ENCODE measurements around the gene OST4. TPM values are rescaled to one million over a fixed set of nuclear protein-coding genes. Genes with fewer than 3 reads are reported as not detected.

OST4 gene
- total RNA-seq, 1 donor from 2014 or later, result 84.6 TPM

- no peaks in the 10 kb centered on the region for H3K27me3 ChIP-seq
- peaks cover 31% of the 10 kb centered on the region for H3K36me3 Mint-ChIP-seq
- peaks cover 32% of the 10 kb centered on the region for H3K4me1 Mint-ChIP-seq
- H3K4me3 ChIP-seq, result peak within 1 kb of the TSS; percentile 75
- H3K27me3 Mint-ChIP-seq (ENCODE audit: insufficient read depth, low read depth), result peaks cover 22% of the 10 kb centered on the region
- no peaks in the 10 kb centered on the region for H4K20me1 ChIP-seq (ENCODE audit: low read depth)
- H3K9ac ChIP-seq, result peak within 1 kb of the TSS; percentile 63
- DNase-seq (ENCODE audit: low spot score), result peak; percentile 93
- peak within 1 kb of the TSS; percentile 98 for H3K4me3 Mint-ChIP-seq
- peaks cover 3% of the 10 kb centered on the region for H3K79me2 ChIP-seq (ENCODE audit: low read depth)
- H3K9me3 Mint-ChIP-seq, result peaks cover 19% of the 10 kb centered on the region
- peaks cover 34% of the 10 kb centered on the region for H3F3A ChIP-seq (ENCODE audit: low read depth)
- peak within 1 kb of the TSS; percentile 92 for H2AFZ ChIP-seq (replicated peaks)
- H3K4me1 ChIP-seq, result peaks cover 5% of the 10 kb centered on the region
- H3K4me2 ChIP-seq, result peak within 1 kb of the TSS; percentile 88
- no peaks in the 10 kb centered on the region for H3K9me3 ChIP-seq (ENCODE audit: low read depth)
- peak within 1 kb of the TSS; percentile 72 for H3K27ac ChIP-seq
- TF ChIP-seq EZH2 (IDR thresholded peaks at IDR 0.05), result no peak
- no peaks in the 10 kb centered on the region for H3K36me3 ChIP-seq
- peak within 1 kb of the TSS; percentile 100 for H3K27ac Mint-ChIP-seq
Observed at GRCh38 chr2:27050996-27051901, 20.2 kb downstream of the OST4 start, which contains the start of gene AGBL5. AGBL5 (plus strand) TSS chr2:27051668; CDS start chr2:27052959, 1,291 bp downstream.

- Mint-ChIP-seq H3K4me1 (peaks cover 32% of the 10 kb centered on the region), H3K27ac (peak overlapping the region; percentile 100), H3K9me3 (peaks cover 19% of the 10 kb centered on the region), H3K27me3 (ENCODE audit: insufficient read depth, low read depth) (peaks cover 20% of the 10 kb centered on the region), H3K4me3 (peak overlapping the region; percentile 98), H3K36me3 (peaks cover 28% of the 10 kb centered on the region)
- Histone ChIP-seq H3K27me3 (no peaks in the 10 kb centered on the region), H3K4me2 (peak overlapping the region; percentile 88), H3K27ac (peak overlapping the region; percentile 72), H2AFZ (replicated peaks) (peak overlapping the region; percentile 89), H3K79me2 (ENCODE audit: low read depth) (peaks cover 3% of the 10 kb centered on the region), H3K9me3 (ENCODE audit: low read depth) (no peaks in the 10 kb centered on the region), H3K36me3 (no peaks in the 10 kb centered on the region), H3K9ac (no peak overlapping the region), H3K4me1 (peaks cover 5% of the 10 kb centered on the region), H3F3A (ENCODE audit: low read depth) (peaks cover 34% of the 10 kb centered on the region), H3K4me3 (peak overlapping the region; percentile 75), H4K20me1 (ENCODE audit: low read depth) (no peaks in the 10 kb centered on the region)
- peak; percentile 94 for DNase-seq (ENCODE audit: low spot score)
- peak; percentile 40 for TF ChIP-seq CTCF (IDR thresholded peaks at IDR 0.05)
- TF ChIP-seq EZH2phosphoT487 (IDR thresholded peaks at IDR 0.05), result no peak
- TF ChIP-seq EZH2 (IDR thresholded peaks at IDR 0.05), result peak; percentile 35
Observed at GRCh38 chr2:27050281-27050995, 21.0 kb downstream of the OST4 start.

- Histone ChIP-seq H4K20me1 (ENCODE audit: low read depth) (no peaks in the 10 kb centered on the region), H2AFZ (replicated peaks) (peak overlapping the region; percentile 89), H3K9me3 (ENCODE audit: low read depth) (no peaks in the 10 kb centered on the region), H3K27me3 (no peaks in the 10 kb centered on the region), H3K79me2 (ENCODE audit: low read depth) (peaks cover 3% of the 10 kb centered on the region), H3K4me3 (peak overlapping the region; percentile 75), H3F3A (ENCODE audit: low read depth) (peaks cover 34% of the 10 kb centered on the region), H3K4me1 (peaks cover 5% of the 10 kb centered on the region), H3K36me3 (no peaks in the 10 kb centered on the region), H3K4me2 (peak overlapping the region; percentile 88), H3K9ac (no peak overlapping the region), H3K27ac (peak overlapping the region; percentile 47)
- no peak for DNase-seq (ENCODE audit: low spot score)
- H3K27ac Mint-ChIP-seq, result peak overlapping the region; percentile 100
- peaks cover 32% of the 10 kb centered on the region for H3K4me1 Mint-ChIP-seq
- peaks cover 20% of the 10 kb centered on the region for H3K27me3 Mint-ChIP-seq (ENCODE audit: insufficient read depth, low read depth)
- peaks cover 22% of the 10 kb centered on the region for H3K36me3 Mint-ChIP-seq
- peak overlapping the region; percentile 98 for H3K4me3 Mint-ChIP-seq
- H3K9me3 Mint-ChIP-seq, result peaks cover 19% of the 10 kb centered on the region
- TF ChIP-seq EZH2phosphoT487 (IDR thresholded peaks at IDR 0.05), result no peak
- TF ChIP-seq CTCF (IDR thresholded peaks at IDR 0.05), result no peak
- TF ChIP-seq EZH2 (IDR thresholded peaks at IDR 0.05), result no peak
Observed at GRCh38 chr2:27049422-27050280, 21.8 kb downstream of the OST4 start.
